ENCODE data around the gene KIZ.
"Not testable (repeated sequence)": the region's sequence is repeated elsewhere in the genome, so short reads cannot be mapped to it uniquely, and the experiment has no call there.

GRCh38 chr20:21168061-21168460 lies 42.2 kb downstream of the KIZ start:
- not testable (repeated sequence) for TF ChIP-seq POLR2A (IDR thresholded peaks at IDR 0.05); CTCF (IDR thresholded peaks at IDR 0.05 in 4 of 5, conservative IDR thresholded peaks at IDR 0.05 in 1 of 5)
